ENCODE measurements around the gene S1PR1.

S1PR1 gene

DNA sequence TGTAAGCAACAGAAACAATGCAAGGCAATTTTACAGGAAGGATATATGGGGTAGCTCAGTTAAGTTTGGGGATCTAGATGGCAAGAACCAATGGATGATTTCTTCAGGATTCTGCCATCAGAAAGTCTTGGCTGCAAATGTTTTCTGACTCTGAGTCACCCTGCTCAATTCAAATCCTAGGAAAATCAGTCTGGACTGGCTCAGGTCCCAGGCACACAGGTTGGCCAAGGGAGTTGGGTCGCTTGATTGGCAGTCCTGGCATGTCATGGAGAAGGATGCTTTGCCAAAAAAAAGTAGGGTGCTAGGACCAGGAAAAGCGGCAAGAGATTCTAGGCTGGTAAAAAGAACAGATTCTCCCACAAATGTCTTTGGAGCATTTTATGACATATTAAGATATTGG, 28.9 kb upstream of the S1PR1 start:
- no peak for ATAC-seq
- TF ChIP-seq PPARA (CRISPR knock-in tag; IDR thresholded peaks at IDR 0.05; ENCODE audit: borderline replicate concordance) (no peak), CSDC2 (CRISPR knock-in tag; IDR thresholded peaks at IDR 0.05) (no peak), GLIS3 (CRISPR knock-in tag; IDR thresholded peaks at IDR 0.05) (no peak), OSR1 (CRISPR knock-in tag; IDR thresholded peaks at IDR 0.05) (no peak), BACH2 (CRISPR knock-in tag; IDR thresholded peaks at IDR 0.05; ENCODE audit: borderline replicate concordance) (no peak), ZNF70 (CRISPR knock-in tag; IDR thresholded peaks at IDR 0.05) (no peak), ZNF565 (CRISPR knock-in tag; conservative IDR thresholded peaks at IDR 0.05; ENCODE audit: low read depth) (no peak), TOX (CRISPR knock-in tag; IDR thresholded peaks at IDR 0.05; ENCODE audit: borderline replicate concordance) (no peak), ARNTL (CRISPR knock-in tag; IDR thresholded peaks at IDR 0.05; ENCODE audit: borderline replicate concordance, low read depth) (no peak), ZFP30 (CRISPR knock-in tag; IDR thresholded peaks at IDR 0.05) (no peak), ZC3H10 (CRISPR knock-in tag; IDR thresholded peaks at IDR 0.05) (no peak), TCF4 (CRISPR knock-in tag; IDR thresholded peaks at IDR 0.05; ENCODE audit: borderline replicate concordance) (no peak)
- TF ChIP-seq, protein P1, sequence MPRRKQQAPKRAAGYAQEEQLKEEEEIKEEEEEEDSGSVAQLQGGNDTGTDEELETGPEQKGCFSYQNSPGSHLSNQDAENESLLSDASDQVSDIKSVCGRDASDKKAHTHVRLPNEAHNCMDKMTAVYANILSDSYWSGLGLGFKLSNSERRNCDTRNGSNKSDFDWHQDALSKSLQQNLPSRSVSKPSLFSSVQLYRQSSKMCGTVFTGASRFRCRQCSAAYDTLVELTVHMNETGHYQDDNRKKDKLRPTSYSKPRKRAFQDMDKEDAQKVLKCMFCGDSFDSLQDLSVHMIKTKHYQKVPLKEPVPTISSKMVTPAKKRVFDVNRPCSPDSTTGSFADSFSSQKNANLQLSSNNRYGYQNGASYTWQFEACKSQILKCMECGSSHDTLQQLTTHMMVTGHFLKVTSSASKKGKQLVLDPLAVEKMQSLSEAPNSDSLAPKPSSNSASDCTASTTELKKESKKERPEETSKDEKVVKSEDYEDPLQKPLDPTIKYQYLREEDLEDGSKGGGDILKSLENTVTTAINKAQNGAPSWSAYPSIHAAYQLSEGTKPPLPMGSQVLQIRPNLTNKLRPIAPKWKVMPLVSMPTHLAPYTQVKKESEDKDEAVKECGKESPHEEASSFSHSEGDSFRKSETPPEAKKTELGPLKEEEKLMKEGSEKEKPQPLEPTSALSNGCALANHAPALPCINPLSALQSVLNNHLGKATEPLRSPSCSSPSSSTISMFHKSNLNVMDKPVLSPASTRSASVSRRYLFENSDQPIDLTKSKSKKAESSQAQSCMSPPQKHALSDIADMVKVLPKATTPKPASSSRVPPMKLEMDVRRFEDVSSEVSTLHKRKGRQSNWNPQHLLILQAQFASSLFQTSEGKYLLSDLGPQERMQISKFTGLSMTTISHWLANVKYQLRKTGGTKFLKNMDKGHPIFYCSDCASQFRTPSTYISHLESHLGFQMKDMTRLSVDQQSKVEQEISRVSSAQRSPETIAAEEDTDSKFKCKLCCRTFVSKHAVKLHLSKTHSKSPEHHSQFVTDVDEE (CRISPR knock-in tag; IDR thresholded peaks at IDR 0.05) = no peak
- TF ChIP-seq, protein P2, sequence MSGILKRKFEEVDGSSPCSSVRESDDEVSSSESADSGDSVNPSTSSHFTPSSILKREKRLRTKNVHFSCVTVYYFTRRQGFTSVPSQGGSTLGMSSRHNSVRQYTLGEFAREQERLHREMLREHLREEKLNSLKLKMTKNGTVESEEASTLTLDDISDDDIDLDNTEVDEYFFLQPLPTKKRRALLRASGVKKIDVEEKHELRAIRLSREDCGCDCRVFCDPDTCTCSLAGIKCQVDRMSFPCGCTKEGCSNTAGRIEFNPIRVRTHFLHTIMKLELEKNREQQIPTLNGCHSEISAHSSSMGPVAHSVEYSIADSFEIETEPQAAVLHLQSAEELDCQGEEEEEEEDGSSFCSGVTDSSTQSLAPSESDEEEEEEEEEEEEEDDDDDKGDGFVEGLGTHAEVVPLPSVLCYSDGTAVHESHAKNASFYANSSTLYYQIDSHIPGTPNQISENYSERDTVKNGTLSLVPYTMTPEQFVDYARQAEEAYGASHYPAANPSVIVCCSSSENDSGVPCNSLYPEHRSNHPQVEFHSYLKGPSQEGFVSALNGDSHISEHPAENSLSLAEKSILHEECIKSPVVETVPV (CRISPR knock-in tag; IDR thresholded peaks at IDR 0.05) = no peak

DNA sequence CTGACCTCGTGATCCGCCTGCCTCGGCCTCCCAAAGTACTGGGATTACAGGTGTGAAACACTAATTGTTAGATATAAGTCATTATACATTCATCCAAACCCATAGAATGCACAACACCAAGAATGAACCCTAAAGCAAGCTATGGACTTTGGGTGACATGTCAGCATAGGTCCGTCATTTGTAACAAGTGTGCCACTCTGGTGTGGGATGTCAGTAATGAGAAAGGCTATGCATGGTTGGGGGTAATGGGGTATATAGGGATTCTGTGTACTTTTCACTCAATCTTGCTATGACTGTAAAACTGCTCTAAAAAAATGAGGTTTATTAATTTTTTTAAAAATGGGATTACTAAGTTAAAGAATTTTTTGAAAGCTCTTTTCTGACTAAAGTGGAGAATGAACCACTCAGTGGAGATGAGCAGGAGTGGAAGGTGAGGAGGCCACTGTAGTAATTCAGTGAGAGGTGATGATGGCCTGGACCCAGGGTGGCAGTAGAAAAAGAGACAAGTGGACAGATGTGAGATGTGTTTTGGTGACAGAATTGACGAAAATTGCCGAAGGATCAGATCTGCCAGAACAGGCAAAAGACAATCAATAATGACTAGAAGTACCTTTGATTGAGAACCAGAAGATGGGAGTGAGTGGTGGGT, 21.3 kb upstream of the S1PR1 start:
- TF ChIP-seq GLIS3 (CRISPR knock-in tag; IDR thresholded peaks at IDR 0.05) = no peak
- TF ChIP-seq ZC3H10 (CRISPR knock-in tag; IDR thresholded peaks at IDR 0.05) = no peak
- TF ChIP-seq, protein P2 (CRISPR knock-in tag; IDR thresholded peaks at IDR 0.05) = no peak
- no peak for TF ChIP-seq ZNF8 (CRISPR knock-in tag; IDR thresholded peaks at IDR 0.05)
- ATAC-seq = no peak

DNA sequence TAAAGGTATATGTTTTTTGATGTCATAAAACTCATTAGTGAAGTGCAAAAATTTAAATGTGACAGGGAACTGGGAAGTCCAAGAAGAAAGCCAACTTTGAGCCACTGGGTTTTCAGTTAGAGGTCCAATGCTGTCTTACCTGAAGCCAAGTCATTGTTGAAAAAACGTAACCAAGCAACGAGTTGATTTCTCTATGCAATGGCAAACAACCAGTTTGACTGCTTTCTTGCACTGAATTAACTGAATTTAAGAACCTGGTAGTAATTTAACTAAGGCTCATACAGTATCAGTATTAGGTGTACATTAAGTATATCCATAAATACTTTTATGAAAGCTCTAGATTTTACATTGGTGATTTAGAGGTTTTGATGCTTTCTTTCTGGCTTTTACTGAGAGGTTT, 20.2 kb upstream of the S1PR1 start:
- no peak for ATAC-seq
- no peak for TF ChIP-seq ZNF565 (CRISPR knock-in tag; conservative IDR thresholded peaks at IDR 0.05; ENCODE audit: low read depth)
- TF ChIP-seq, protein P3, sequence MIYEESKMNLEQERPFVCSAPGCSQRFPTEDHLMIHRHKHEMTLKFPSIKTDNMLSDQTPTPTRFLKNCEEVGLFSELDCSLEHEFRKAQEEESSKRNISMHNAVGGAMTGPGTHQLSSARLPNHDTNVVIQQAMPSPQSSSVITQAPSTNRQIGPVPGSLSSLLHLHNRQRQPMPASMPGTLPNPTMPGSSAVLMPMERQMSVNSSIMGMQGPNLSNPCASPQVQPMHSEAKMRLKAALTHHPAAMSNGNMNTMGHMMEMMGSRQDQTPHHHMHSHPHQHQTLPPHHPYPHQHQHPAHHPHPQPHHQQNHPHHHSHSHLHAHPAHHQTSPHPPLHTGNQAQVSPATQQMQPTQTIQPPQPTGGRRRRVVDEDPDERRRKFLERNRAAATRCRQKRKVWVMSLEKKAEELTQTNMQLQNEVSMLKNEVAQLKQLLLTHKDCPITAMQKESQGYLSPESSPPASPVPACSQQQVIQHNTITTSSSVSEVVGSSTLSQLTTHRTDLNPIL (CRISPR knock-in tag; IDR thresholded peaks at IDR 0.05; ENCODE audit: low read depth) = no peak
- TF ChIP-seq ZNF8 (CRISPR knock-in tag; IDR thresholded peaks at IDR 0.05) = no peak
- no peak for TF ChIP-seq OSR1 (CRISPR knock-in tag; IDR thresholded peaks at IDR 0.05)
- TF ChIP-seq, protein P1 (CRISPR knock-in tag; IDR thresholded peaks at IDR 0.05) = no peak
- no peak for TF ChIP-seq ZNF70 (CRISPR knock-in tag; IDR thresholded peaks at IDR 0.05)
- TF ChIP-seq ISL1 (CRISPR knock-in tag; IDR thresholded peaks at IDR 0.05) = no peak
